ENCODE data around the gene ALDH5A1. TPM values are rescaled to one million over a fixed set of nuclear protein-coding genes. Genes with fewer than 3 reads are reported as not detected.

The ALDH5A1 gene
- polyA plus RNA-seq, 1 donor (not counting 4 experiments of a cell fraction or from before 2014, with no cell fraction given), result 0.45 TPM

GRCh38 chr6:24547243-24547642 is 52.5 kb downstream of the ALDH5A1 start:
- no peak overlapping the region for H3K4me2 ChIP-seq (ENCODE audit: control insufficient read depth, extremely low read depth, insufficient read depth, low read depth, low read length)
- FAIRE-seq, result no peak

GRCh38 chr6:24549158-24549557 is 54.4 kb downstream of the ALDH5A1 start:
- Histone ChIP-seq H3K9me1 (ENCODE audit: control insufficient read depth, extremely low read depth, insufficient read depth, low read length) (no peaks in the 10 kb centered on the region), H3K4me2 (ENCODE audit: control insufficient read depth, extremely low read depth, insufficient read depth, low read depth, low read length) (no peak overlapping the region), H3K4me3 (ENCODE audit: control insufficient read depth in 2 of 3, extremely low read depth in 1 of 3, insufficient read depth in 2 of 3, low read depth in 1 of 3, low read length in 3 of 3) (no peak overlapping the region), H4K20me1 (ENCODE audit: control insufficient read depth, extremely low read depth, insufficient read depth, low read length) (no peaks in the 10 kb centered on the region), H3K27ac (ENCODE audit: control insufficient read depth, insufficient read depth, low read length) (no peak overlapping the region), H3K36me3 (ENCODE audit: control insufficient read depth in 2 of 2, extremely low read depth in 1 of 2, insufficient read depth in 2 of 2, low read length in 2 of 2) (no peaks in the 10 kb centered on the region), H3K27me3 (ENCODE audit: control insufficient read depth, extremely low read depth, insufficient read depth, low read length) (no peaks in the 10 kb centered on the region), H3K4me1 (ENCODE audit: control insufficient read depth, extremely low read depth, insufficient read depth, low read length) (no peaks in the 10 kb centered on the region), H3K9ac (ENCODE audit: control insufficient read depth, extremely low read depth, insufficient read depth, low read length) (no peak overlapping the region), H3K9me3 (ENCODE audit: control insufficient read depth, low read depth, low read length) (no peaks in the 10 kb centered on the region), H2AFZ (ENCODE audit: control insufficient read depth, low read length) (no peak overlapping the region), H3K79me2 (ENCODE audit: control insufficient read depth, insufficient read depth, low read length) (no peaks in the 10 kb centered on the region)
- DNase-seq (ENCODE audit: low read depth, low spot score), result no peak
- dilution Hi-C loops (cut with MboI; ENCODE audit: extremely low pct_ligation_motif_present, low sequenced_read_pairs), result no loop called here
- TF ChIP-seq CTCF (optimal IDR thresholded peaks at IDR 0.05 in 1 of 3, IDR thresholded peaks at IDR 0.05 in 1 of 3, conservative IDR thresholded peaks at IDR 0.05 in 1 of 3; ENCODE audit: extremely low read depth in 1 of 3, insufficient read depth in 2 of 3, low read length in 3 of 3), result no peak
- no peak for TF ChIP-seq EZH2 (IDR thresholded peaks at IDR 0.05; ENCODE audit: low read length)
- no peak for FAIRE-seq

More at GRCh38 chr6:24547243-24547642, 52.5 kb downstream of the ALDH5A1 start:
- no peak overlapping the region for H2AFZ ChIP-seq (ENCODE audit: control insufficient read depth, low read length)
- H3K9ac ChIP-seq (ENCODE audit: control insufficient read depth, extremely low read depth, insufficient read depth, low read length), result no peak overlapping the region
- no peaks in the 10 kb centered on the region for H3K9me3 ChIP-seq (ENCODE audit: control insufficient read depth, low read depth, low read length)
- no peaks in the 10 kb centered on the region for H3K36me3 ChIP-seq (ENCODE audit: control insufficient read depth in 2 of 2, extremely low read depth in 1 of 2, insufficient read depth in 2 of 2, low read length in 2 of 2)
- H3K27me3 ChIP-seq (ENCODE audit: control insufficient read depth, extremely low read depth, insufficient read depth, low read length), result no peaks in the 10 kb centered on the region
- H3K9me1 ChIP-seq (ENCODE audit: control insufficient read depth, extremely low read depth, insufficient read depth, low read length), result no peaks in the 10 kb centered on the region
- H3K79me2 ChIP-seq (ENCODE audit: control insufficient read depth, insufficient read depth, low read length), result no peaks in the 10 kb centered on the region
- H3K4me3 ChIP-seq (ENCODE audit: control insufficient read depth in 2 of 3, extremely low read depth in 1 of 3, insufficient read depth in 2 of 3, low read depth in 1 of 3, low read length in 3 of 3), result no peak overlapping the region
- dilution Hi-C loops (cut with MboI; ENCODE audit: extremely low pct_ligation_motif_present, low sequenced_read_pairs), result no loop called here
- no peaks in the 10 kb centered on the region for H4K20me1 ChIP-seq (ENCODE audit: control insufficient read depth, extremely low read depth, insufficient read depth, low read length)
- H3K27ac ChIP-seq (ENCODE audit: control insufficient read depth, insufficient read depth, low read length), result no peak overlapping the region
- no peak for DNase-seq (ENCODE audit: low read depth, low spot score)
- TF ChIP-seq EZH2 (IDR thresholded peaks at IDR 0.05; ENCODE audit: low read length), result no peak
- TF ChIP-seq CTCF (optimal IDR thresholded peaks at IDR 0.05 in 1 of 3, IDR thresholded peaks at IDR 0.05 in 1 of 3, conservative IDR thresholded peaks at IDR 0.05 in 1 of 3; ENCODE audit: extremely low read depth in 1 of 3, insufficient read depth in 2 of 3, low read length in 3 of 3), result peak in 1 of 3 experiments; percentile 32
- H3K4me1 ChIP-seq (ENCODE audit: control insufficient read depth, extremely low read depth, insufficient read depth, low read length), result no peaks in the 10 kb centered on the region
